Left renal pelvis (tissue), 4 donors: ENCODE measurements around the gene RRP1B. TPM values are rescaled to one million over a fixed set of nuclear protein-coding genes. Genes with fewer than 3 reads are reported as not detected.
"Not testable (repeated sequence)": the region's sequence is repeated elsewhere in the genome, so short reads cannot be mapped to it uniquely, and the experiment has no call there.

Source experiments
- DNase-seq, 4 donors: peaks; one replicate each; pipeline ENCODE4 v3.0.0-alpha.2; 2013; ENCODE audit warnings: low read depth in 4 of 4, low spot score in 3 of 4
- polyA plus RNA-seq, 4 donors: library from polyadenylated mRNA; unstranded; fragments of 120-200 nt; gene quantifications; one replicate each; pipeline ENCODE4 v1.2.1, GENCODE V29; 2013; ENCODE audit not compliant: insufficient read length in 4 of 4

RRP1B gene
- polyA plus RNA-seq, 4 donors: 30.6 to 32.4 (median 31.2) TPM

DNA sequence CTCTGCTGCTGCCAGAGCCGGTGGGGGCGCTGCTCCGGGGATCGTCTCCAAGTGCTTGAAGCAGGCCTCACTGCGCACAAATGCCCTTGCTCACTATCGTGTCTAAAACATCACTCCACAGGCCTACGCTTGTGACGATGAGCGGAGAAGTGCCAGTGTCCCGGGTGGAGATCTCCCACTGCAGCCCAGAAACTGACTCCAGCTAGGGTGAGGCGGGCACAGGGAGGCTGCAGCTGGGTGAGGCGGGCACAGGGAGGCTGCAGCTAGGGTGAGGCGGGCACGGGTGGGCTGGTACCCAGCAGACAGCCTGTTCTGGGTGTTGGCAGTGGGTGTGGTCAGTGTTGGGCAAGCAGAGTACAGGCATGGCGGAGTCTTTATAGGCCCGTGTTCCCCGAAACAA lies 36.9 kb downstream of the RRP1B start:
- no peak for DNase-seq

GRCh38 chr21:43697758-43698643 lies 38.6 kb downstream of the RRP1B start:
- no peak for DNase-seq

DNA sequence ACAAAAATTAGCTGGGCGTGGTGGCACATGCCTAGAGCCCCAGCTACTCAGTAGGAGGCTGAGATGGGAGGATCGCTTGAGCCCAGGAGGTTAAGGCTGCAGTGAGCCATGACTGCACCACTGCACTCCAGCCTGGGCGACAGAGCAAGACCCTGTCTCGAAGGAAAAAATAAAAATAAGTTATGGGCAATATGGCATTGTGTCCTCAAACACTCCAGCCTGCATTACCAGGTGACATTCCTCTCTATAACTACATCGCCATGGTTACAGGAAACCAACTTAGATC lies 40.1 kb downstream of the RRP1B start:
- DNase-seq: not testable (repeated sequence)

DNA sequence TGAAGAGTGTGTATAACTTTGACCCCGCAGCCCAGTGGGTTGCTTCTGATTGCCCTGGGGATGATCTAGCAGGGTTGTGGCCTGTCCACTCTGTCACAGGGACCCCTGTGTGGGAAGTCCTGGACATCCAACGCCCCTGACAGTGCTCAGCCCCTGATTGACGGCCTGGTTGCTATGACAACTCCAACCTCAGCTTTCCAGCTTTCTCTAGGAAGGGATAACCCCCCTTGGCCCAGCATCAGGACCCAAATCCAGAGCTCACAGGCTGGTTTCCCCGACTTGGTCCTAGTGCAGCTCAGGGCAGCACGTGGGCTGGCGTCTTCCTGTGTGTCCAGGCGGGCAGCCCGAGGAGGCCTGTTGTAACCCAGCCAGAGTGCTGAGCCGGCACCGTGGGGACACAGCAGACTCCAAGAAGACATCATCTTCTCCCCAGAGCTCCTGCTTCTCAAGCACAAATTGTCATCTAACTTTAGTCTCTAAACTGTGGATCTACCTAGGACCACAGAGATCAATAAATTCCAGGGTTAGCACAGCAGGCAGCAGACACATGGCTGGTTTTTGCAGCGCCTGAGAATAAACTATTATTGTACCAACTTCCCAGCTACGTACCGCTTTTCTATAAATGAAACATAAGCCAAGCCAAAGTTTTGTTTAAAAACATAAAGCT lies 40.7 kb downstream of the RRP1B start:
- DNase-seq: no peak

DNA sequence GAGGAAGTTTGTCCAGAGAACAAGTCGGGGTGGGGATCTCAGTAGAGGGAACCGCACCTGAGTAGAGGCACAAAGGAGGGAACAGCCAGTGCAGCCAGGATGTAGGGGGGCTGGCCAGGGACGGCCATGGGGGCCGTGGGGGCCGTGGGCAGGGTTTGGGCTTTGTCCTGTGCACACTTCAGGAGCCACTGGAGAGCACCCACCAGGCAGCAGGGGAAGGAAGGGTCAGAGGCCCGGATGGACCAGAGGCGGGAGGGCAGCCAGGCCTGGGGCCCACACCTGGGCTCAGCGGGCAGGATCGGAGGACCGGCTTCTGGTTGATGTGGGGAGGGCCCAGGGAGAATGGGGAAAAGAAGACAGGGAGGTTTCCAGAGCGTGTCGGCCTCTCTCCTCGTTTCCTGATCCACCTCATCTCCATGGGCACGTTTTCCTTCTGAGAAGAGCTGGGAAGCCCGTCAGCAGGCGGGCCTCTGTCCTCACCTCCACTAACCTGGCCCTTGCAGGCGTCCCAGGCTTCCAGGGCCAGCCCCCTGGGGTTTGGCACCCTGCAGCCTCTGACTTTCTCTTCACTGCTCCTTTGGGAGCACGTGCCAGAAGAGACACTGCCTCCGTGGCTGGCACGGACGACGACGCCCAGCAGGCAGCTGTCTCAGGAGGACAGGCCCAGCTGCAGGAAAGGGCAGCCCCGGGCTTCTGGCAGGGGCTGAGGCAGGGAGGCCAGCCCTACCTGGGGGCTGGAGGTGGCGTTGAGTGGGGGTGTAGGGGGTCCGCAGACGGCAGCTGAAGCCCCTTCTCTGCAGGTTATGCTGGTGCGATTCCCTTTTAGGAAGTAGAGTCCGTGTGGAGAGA lies 42.8 kb downstream of the RRP1B start:
- DNase-seq: no peak

- no peak for DNase-seq
Observed at GRCh38 chr21:43702785-43703034, 43.4 kb downstream of the RRP1B start.

- no peak for DNase-seq
Observed at GRCh38 chr21:43703035-43703880, 43.9 kb downstream of the RRP1B start.

GRCh38 chr21:43707462-43707861 lies 48.1 kb downstream of the RRP1B start:
- no peak for DNase-seq

GRCh38 chr21:43708745-43709381 lies 49.5 kb downstream of the RRP1B start:
- DNase-seq: no peak

GRCh38 chr21:43712268-43712942 lies 53.0 kb downstream of the RRP1B start:
- DNase-seq: peak in 1 of 4 donors; percentile 49

DNA sequence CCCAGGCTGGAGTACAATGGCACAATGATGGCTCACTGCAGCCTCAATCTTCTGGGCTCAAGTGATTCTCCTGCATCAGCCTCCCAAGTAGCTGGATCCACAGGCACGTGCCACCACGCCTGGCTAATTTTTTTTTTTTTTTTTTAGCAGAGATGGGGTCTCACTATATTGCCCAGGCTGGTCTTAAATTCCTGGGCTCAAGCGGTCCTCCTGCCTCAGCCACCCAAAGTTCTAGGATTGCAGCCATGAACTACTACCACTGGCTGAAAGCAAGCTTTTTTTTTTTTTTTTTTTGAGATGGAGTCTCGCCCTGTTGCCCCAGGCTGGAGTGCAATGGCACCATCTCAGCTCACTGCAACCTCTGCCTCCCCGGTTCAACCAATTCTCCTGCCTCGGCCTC lies 53.8 kb downstream of the RRP1B start:
- not testable (repeated sequence) for DNase-seq

- no peak for DNase-seq
Observed at GRCh38 chr21:43716376-43717165, 57.2 kb downstream of the RRP1B start.

DNA sequence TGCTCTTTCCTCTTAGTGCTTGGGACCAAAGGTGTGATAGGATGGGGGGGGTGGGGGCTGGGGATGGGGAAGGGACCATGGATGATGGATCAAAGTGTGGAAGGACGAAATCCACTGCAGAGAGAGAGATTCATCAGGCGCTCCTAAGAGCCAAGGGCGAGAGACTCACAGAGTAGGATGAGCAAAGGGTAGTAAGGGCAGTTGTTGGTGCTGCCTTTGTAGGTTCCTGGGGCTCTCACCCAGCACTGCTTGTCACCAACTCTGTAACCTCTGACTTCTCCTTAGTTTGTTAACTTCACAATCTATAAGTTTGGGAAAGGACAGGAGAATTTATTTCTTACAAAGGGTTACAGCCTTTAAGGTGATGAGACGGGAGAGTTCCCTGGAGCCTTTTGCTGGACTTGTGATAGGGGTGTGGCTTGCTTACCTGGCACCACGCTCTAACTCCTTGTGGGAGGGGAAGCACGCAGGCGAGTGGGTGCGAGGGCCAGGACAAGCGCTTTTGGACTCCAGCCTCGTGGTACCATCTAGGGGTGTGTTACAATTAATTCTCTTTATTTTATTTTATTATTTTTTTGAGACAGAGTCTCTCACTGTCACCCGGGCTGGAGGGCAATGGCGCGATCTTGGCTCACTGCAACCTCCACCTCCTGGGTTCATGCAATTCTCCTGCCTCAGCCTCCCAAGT lies 58.0 kb downstream of the RRP1B start:
- no peak for DNase-seq

- no peak for DNase-seq
Observed at GRCh38 chr21:43717967-43718871, 58.9 kb downstream of the RRP1B start.

DNA sequence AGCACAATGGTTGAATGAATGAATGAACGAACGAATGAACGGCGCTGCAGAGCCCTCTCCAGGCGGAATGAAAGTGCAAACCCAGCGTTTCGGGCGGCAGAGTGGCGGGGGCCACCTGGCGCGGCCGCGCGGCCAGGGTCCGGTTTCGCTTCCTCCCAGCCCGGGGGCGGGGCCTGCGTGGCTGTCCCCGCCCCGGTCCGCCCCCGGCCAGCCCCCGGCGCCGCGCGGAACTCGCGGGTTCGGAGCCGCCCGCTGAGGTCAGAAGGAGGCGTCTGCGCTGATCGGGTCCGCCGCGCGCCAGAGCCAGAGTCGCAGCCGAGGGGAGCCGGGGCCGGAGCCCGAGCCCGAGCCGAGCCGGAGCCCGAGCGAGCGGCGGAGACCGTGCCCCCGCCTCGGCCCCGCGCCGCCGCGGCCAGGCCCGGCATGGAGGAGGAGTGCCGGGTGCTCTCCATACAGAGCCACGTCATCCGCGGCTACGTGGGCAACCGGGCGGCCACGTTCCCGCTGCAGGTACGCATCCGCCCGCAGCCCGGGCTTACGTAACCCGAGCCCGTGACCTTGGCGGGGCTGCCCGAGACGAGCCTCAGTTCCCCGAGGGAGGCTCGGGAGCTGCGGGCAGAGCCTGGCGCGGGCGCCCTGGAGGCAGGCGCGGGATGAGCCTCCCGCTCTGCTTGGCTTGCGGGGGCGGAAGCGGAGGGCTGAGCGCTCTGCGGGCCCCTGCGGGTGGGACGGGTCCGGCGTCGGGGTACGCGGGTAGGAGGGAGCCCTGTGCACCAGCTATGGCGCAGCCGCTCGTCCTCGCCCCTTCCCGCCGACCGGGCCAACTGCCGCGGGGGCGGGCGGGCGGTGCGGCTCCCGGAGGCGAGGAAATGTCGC lies 59.8 kb downstream of the RRP1B start, which contains the start of gene PDXK:
PDXK (plus strand) TSS at position 258 of the 876 bp plus-strand sequence; CDS start at position 424, 166 bp downstream.
- peak in 3 of 4 donors; percentile 75 to 77 (median 75) for DNase-seq
